Neural progenitor cell (in vitro differentiated cells): ENCODE data around the gene TSPEAR. TPM values are rescaled to one million over a fixed set of nuclear protein-coding genes. Genes with fewer than 3 reads are reported as not detected.
A peak's percentile ranks its signal among the peaks of the same experiment; 100 is the strongest.

Experiments
- DNase-seq: peaks from one replicate; pipeline ENCODE4 v3.0.0-alpha.2; 2016; ENCODE audit warnings: low spot score
- H2AFZ ChIP-seq: fragments of 200-600 bp; sonication (generic); replicated peaks from 2 replicates; pipeline ENCODE4 v1.6.1; 2016; ENCODE audit warnings: antibody characterized with exemption
- H3F3A ChIP-seq: fragments of 200-600 bp; sonication (generic); 2 replicates; pipeline ENCODE4 v1.6.1; 2016; ENCODE audit warnings: antibody characterized with exemption, low read depth
- H3K27ac ChIP-seq: fragments of 200-600 bp; sonication (generic); 2 replicates; pipeline ENCODE4 v1.5.1; 2016; ENCODE audit warnings: mild to moderate bottlenecking
- H3K27me3 ChIP-seq: fragments of 200-600 bp; sonication (generic); 2 replicates; pipeline ENCODE4 v1.6.1; 2016; ENCODE audit warnings: mild to moderate bottlenecking, moderate library complexity
- H3K36me3 ChIP-seq: fragments of 200-600 bp; sonication (generic); 2 replicates; pipeline ENCODE4 v1.5.1; 2016
- H3K4me1 ChIP-seq: fragments of 200-600 bp; sonication (generic); 2 replicates; pipeline ENCODE4 v1.6.1; 2016; ENCODE audit warnings: mixed run types
- H3K4me2 ChIP-seq: fragments of 200-600 bp; sonication (generic); 2 replicates; pipeline ENCODE4 v1.6.1; 2016
- H3K4me3 ChIP-seq: fragments of 200-600 bp; sonication (generic); 2 replicates; pipeline ENCODE4 v1.5.1; 2016
- H3K79me2 ChIP-seq: fragments of 200-600 bp; sonication (generic); 2 replicates; pipeline ENCODE4 v1.6.1; 2016; ENCODE audit warnings: low read depth
- H3K9ac ChIP-seq: fragments of 200-600 bp; sonication (generic); 2 replicates; pipeline ENCODE4 v1.6.1; 2016
- H3K9me3 ChIP-seq: fragments of 200-600 bp; sonication (generic); 2 replicates; pipeline ENCODE4 v1.5.1; 2016; ENCODE audit warnings: low read depth
- H4K20me1 ChIP-seq: fragments of 200-600 bp; sonication (generic); 2 replicates; pipeline ENCODE4 v1.6.1; 2016; ENCODE audit warnings: low read depth
- H3K27ac Mint-ChIP-seq: 3 replicates; pipeline ENCODE4 v1.8.0; 2021; ENCODE audit warnings: mixed read lengths
- H3K27me3 Mint-ChIP-seq: 2 replicates; pipeline ENCODE4 v1.8.0; 2022; ENCODE audit warnings: low read depth, mild to moderate bottlenecking, inconsistent platforms, moderate library complexity, mixed read lengths; ENCODE audit not compliant: insufficient read depth
- H3K36me3 Mint-ChIP-seq: 3 replicates; pipeline ENCODE4 v1.8.0; 2021; ENCODE audit warnings: mixed read lengths
- H3K4me1 Mint-ChIP-seq: 3 replicates; pipeline ENCODE4 v1.8.0; 2021; ENCODE audit warnings: mixed read lengths
- H3K4me3 Mint-ChIP-seq: 3 replicates; pipeline ENCODE4 v1.8.0; 2021; ENCODE audit warnings: mild to moderate bottlenecking, moderate library complexity, mixed read lengths
- H3K9me3 Mint-ChIP-seq: 3 replicates; pipeline ENCODE4 v1.8.0; 2020; ENCODE audit warnings: mixed read lengths
- CTCF ChIP-seq: fragments of 200-600 bp; sonication (generic); IDR thresholded peaks from 2 replicates; pipeline ENCODE4 v1.5.1; 2017; ENCODE audit warnings: antibody characterized with exemption, mild to moderate bottlenecking
- EZH2 ChIP-seq: fragments of 200-600 bp; sonication (generic); IDR thresholded peaks from 2 replicates; pipeline ENCODE4 v1.6.1; 2017; ENCODE audit warnings: antibody characterized with exemption, mild to moderate bottlenecking, moderate library complexity
- EZH2phosphoT487 ChIP-seq: fragments of 200-600 bp; sonication (generic); IDR thresholded peaks from 2 replicates; pipeline ENCODE4 v1.6.1; 2017; ENCODE audit warnings: antibody characterized with exemption
- total RNA-seq: library from RNA; depleted of rRNA; stranded (reverse); fragments of >200 nt; gene quantifications from 2 replicates; pipeline ENCODE4 v1.2.3, GENCODE V29; 2015; ENCODE audit warnings: low replicate concordance

The TSPEAR gene
- total RNA-seq, 1 donor from 2014 or later: not detected

GRCh38 chr21:44461005-44461404, 250.4 kb downstream of the TSPEAR start:
- Mint-ChIP-seq H3K4me1 (peaks cover 11% of the 10 kb centered on the region), H3K27ac (no peak overlapping the region), H3K4me3 (peak overlapping the region; percentile 38), H3K27me3 (peaks cover 4% of the 10 kb centered on the region), H3K9me3 (no peaks in the 10 kb centered on the region), H3K36me3 (no peaks in the 10 kb centered on the region)
- Histone ChIP-seq H3K79me2 (no peaks in the 10 kb centered on the region), H3K9ac (no peak overlapping the region), H3K4me1 (no peaks in the 10 kb centered on the region), H4K20me1 (no peaks in the 10 kb centered on the region), H3K27ac (no peak overlapping the region), H3K36me3 (no peaks in the 10 kb centered on the region), H3F3A (no peaks in the 10 kb centered on the region), H3K4me3 (no peak overlapping the region), H3K9me3 (no peaks in the 10 kb centered on the region), H3K27me3 (peaks cover 5% of the 10 kb centered on the region), H2AFZ (no peak overlapping the region), H3K4me2 (no peak overlapping the region)
- TF ChIP-seq CTCF: no peak
- no peak for DNase-seq

- no peaks in the 10 kb centered on the region for H3F3A ChIP-seq
- H4K20me1 ChIP-seq: no peaks in the 10 kb centered on the region
- H3K27me3 ChIP-seq: peaks cover 10% of the 10 kb centered on the region
- H3K9me3 ChIP-seq: no peaks in the 10 kb centered on the region
- H3K36me3 Mint-ChIP-seq: no peaks in the 10 kb centered on the region
- no peak overlapping the region for H3K9ac ChIP-seq
- H3K27ac ChIP-seq: no peak overlapping the region
- H3K36me3 ChIP-seq: no peaks in the 10 kb centered on the region
- no peak overlapping the region for H3K27ac Mint-ChIP-seq
- no peak overlapping the region for H3K4me2 ChIP-seq
- no peaks in the 10 kb centered on the region for H3K9me3 Mint-ChIP-seq
- H3K4me1 ChIP-seq: no peaks in the 10 kb centered on the region
- peaks cover 4% of the 10 kb centered on the region for H3K27me3 Mint-ChIP-seq
- TF ChIP-seq EZH2phosphoT487 (no peak), CTCF (no peak), EZH2 (no peak)
- H3K4me1 Mint-ChIP-seq: peaks cover 11% of the 10 kb centered on the region
- no peaks in the 10 kb centered on the region for H3K79me2 ChIP-seq
- H3K4me3 Mint-ChIP-seq: no peak overlapping the region
- H3K4me3 ChIP-seq: no peak overlapping the region
- no peak for DNase-seq
- no peak overlapping the region for H2AFZ ChIP-seq
Observed at GRCh38 chr21:44460441-44460755, 251.0 kb downstream of the TSPEAR start.

GRCh38 chr21:44459712-44460440, 251.5 kb downstream of the TSPEAR start:
- Histone ChIP-seq H3K27me3 (peaks cover 10% of the 10 kb centered on the region), H3K4me3 (no peak overlapping the region), H3K4me1 (no peaks in the 10 kb centered on the region), H3K4me2 (no peak overlapping the region), H2AFZ (no peak overlapping the region), H3K79me2 (no peaks in the 10 kb centered on the region), H4K20me1 (no peaks in the 10 kb centered on the region), H3K9ac (no peak overlapping the region), H3K36me3 (no peaks in the 10 kb centered on the region), H3K9me3 (no peaks in the 10 kb centered on the region), H3F3A (no peaks in the 10 kb centered on the region), H3K27ac (no peak overlapping the region)
- no peak for DNase-seq
- TF ChIP-seq EZH2phosphoT487: no peak
- no peak for TF ChIP-seq EZH2
- TF ChIP-seq CTCF: no peak
- Mint-ChIP-seq H3K27ac (no peak overlapping the region), H3K9me3 (no peaks in the 10 kb centered on the region), H3K27me3 (peaks cover 4% of the 10 kb centered on the region), H3K4me3 (no peak overlapping the region), H3K36me3 (no peaks in the 10 kb centered on the region), H3K4me1 (peaks cover 11% of the 10 kb centered on the region)
